Heart left ventricle (tissue), 16 donors: ENCODE results near the gene NFATC1. TPM values are rescaled to one million over a fixed set of nuclear protein-coding genes. Genes with fewer than 3 reads are reported as not detected.
A peak's percentile ranks its signal among the peaks of the same experiment; 100 is the strongest.

ENCODE experiments used
- ATAC-seq, 4 donors: fragments of 200-7000 bp; cut with Tn5 transposase; one replicate each; pipeline ENCODE4 v1.9.1; 2020 to 2022; ENCODE audit warnings: moderate library complexity in 4 of 4, mild to moderate bottlenecking in 3 of 4, moderate number of reproducible peaks in 1 of 4
- DNase-seq, 5 donors: peaks; one replicate each; pipeline ENCODE4 v3.0.0-alpha.2; 2020
- H3K27ac ChIP-seq, 12 donors: fragments of 200-600 bp; sonication (generic) in 4 of 12; one replicate each; pipeline versions ENCODE4 v1.5.0 to v1.8.0; 2016 to 2022; ENCODE audit warnings: mild to moderate bottlenecking in 2 of 12
- H3K27me3 ChIP-seq, 9 donors: fragments of 200-600 bp; sonication (generic) in 2 of 9; one replicate each; pipeline versions ENCODE4 v1.5.1 to v1.8.0; 2016 to 2022; ENCODE audit warnings: mild to moderate bottlenecking in 3 of 9
- H3K36me3 ChIP-seq, 9 donors: fragments of 200-600 bp; sonication (generic) in 2 of 9; one replicate each; pipeline versions ENCODE4 v1.5.0 to v1.8.0; 2018 to 2022; ENCODE audit warnings: mild to moderate bottlenecking in 2 of 9
- H3K4me1 ChIP-seq, 12 donors: fragments of 200-600 bp; sonication (generic) in 4 of 12; one replicate each; pipeline versions ENCODE4 v1.5.0 to v1.8.0; 2016 to 2022; ENCODE audit warnings: mild to moderate bottlenecking in 3 of 12
- H3K4me3 ChIP-seq, 12 donors: fragments of 200-600 bp; sonication (generic) in 4 of 12; one replicate each; pipeline versions ENCODE4 v1.5.0 to v1.8.0; 2017 to 2022; ENCODE audit warnings: mild to moderate bottlenecking in 9 of 12, moderate library complexity in 4 of 12
- H3K9me3 ChIP-seq, 12 donors: fragments of 200-600 bp; sonication (generic) in 4 of 12; one replicate each; pipeline versions ENCODE4 v1.5.0 to v1.8.0; 2016 to 2022; ENCODE audit warnings: mild to moderate bottlenecking in 1 of 12
- POLR2A ChIP-seq, 2 donors: fragments of 450-650 bp; IDR thresholded peaks; one replicate each; pipeline ENCODE4 v1.6.1; 2017; ENCODE audit warnings: antibody characterized with exemption in 2 of 2, mild to moderate bottlenecking in 2 of 2, moderate library complexity in 2 of 2
- WGBS, 4 donors: extraction: QIAGEN DNeasy Blood & Tissue Kit in 2 of 4; methylation state at CpG; one replicate each; pipeline versions ENCODE4 v1.1.5 to v1.1.7; 2013 to 2018; 5-methylcytosine and 5-hydroxymethylcytosine counted together
- intact Hi-C, 10 donors: fragments of 100-400 bp; cut with DNase I; formaldehyde crosslinking; loops; one replicate each; pipeline versions ENCODE4 v1.11.1 to v1.14.2; 2022
- polyA plus RNA-seq, 2 donors: library from polyadenylated mRNA; stranded (reverse); fragments of 200-250 nt; gene quantifications; one replicate each; pipeline ENCODE4 v1.2.3, GENCODE V29; 2013
- total RNA-seq, 9 donors: library from RNA; depleted of rRNA in 2 of 9; stranded (reverse); fragments of >200 nt in 2 of 9; fragmentation: NEBNext Ultra II Directional in 3 of 9; extraction: Animal tissue kit (Norgen Biotek cat#: 25700) in 3 of 9; gene quantifications; one replicate each; pipeline versions ENCODE4 v1.1.0 to v1.2.4, GENCODE V29; 2016 to 2023
- TF ChIP-seq, protein P1 (sequence below), 12 donors: fragments of 200-600 bp; sonication (generic) in 4 of 12; IDR thresholded peaks; one replicate each; pipeline versions ENCODE4 v1.5.0 to v1.8.0; 2018 to 2022; ENCODE audit warnings: antibody characterized with exemption in 12 of 12, mild to moderate bottlenecking in 5 of 12
- donor health status: ischemic (EF 13 %, LVEDD 7.1; RV severe dilation, severe dysfunction).
- donor health status: healthy with polysubstance abuse.
- donor health status: DM: no; HTN: yes; CAD: no.
- donor health status: DM: no; HTN: no; CAD: no.
- donor health status: ischemic (EF 25% LVEDD 6.9; RV normal size, moderate dysfunction).
- donor health status: ischemic (EF 25% LVEDD 5.7; RV mildly dilated, moderate dysfunction).
- donor health status: healthy.
- donor health status: DM: yes; HTN: yes; CAD: no.
- donor health status: ischemic (EF 35%, LVEDD 5.7; RV mildly dilated, moderate dysfunction).
- donor health status: nonischemic (EF 11% LVEDD 7.7; RV severe dilation, severe dysfunction).
- donor health status: DM: yes; HTN: yes; CAD: no.
- donor health status: PGD.
- donor health status: ischemic (EF 29% LVEDD 5.4; RV normal size, mild dysfunction).
- donor health status: nonischemic (EF 23%, LVEDD 6.1; RV moderate dilation, normal function).

The NFATC1 gene
- total and polyA plus RNA-seq, 11 donors: 6.5 to 26.7 (median 15.3) TPM

GRCh38 chr18:79568543-79569205 is 172.9 kb downstream of the NFATC1 start:
- WGBS, 4 donors: 86 to 91% (median 87%) methylated on average over 13 of the region's 13 CpGs
- DNase-seq (peak in 3 of 5 donors; percentile 3 to 24 (median 13)), ATAC-seq (no peak)
- Histone ChIP-seq H3K9me3 (peaks cover 0 to 19% (median 13%) of the 10 kb centered on the region in 12 donors), H3K4me1 (peaks cover 0 to 30% (median 11%) of the 10 kb centered on the region in 12 donors), H3K36me3 (no peaks in the 10 kb centered on the region), H3K27me3 (no peaks in the 10 kb centered on the region), H3K4me3 (no peak overlapping the region), H3K27ac (peak overlapping the region in 2 of 12 donors; percentile 66 to 85)
- intact Hi-C loops: no loop called here
- no peak for TF ChIP-seq POLR2A (IDR thresholded peaks at IDR 0.05)
- TF ChIP-seq, protein P1, sequence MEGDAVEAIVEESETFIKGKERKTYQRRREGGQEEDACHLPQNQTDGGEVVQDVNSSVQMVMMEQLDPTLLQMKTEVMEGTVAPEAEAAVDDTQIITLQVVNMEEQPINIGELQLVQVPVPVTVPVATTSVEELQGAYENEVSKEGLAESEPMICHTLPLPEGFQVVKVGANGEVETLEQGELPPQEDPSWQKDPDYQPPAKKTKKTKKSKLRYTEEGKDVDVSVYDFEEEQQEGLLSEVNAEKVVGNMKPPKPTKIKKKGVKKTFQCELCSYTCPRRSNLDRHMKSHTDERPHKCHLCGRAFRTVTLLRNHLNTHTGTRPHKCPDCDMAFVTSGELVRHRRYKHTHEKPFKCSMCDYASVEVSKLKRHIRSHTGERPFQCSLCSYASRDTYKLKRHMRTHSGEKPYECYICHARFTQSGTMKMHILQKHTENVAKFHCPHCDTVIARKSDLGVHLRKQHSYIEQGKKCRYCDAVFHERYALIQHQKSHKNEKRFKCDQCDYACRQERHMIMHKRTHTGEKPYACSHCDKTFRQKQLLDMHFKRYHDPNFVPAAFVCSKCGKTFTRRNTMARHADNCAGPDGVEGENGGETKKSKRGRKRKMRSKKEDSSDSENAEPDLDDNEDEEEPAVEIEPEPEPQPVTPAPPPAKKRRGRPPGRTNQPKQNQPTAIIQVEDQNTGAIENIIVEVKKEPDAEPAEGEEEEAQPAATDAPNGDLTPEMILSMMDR (IDR thresholded peaks at IDR 0.05): no peak

DNA sequence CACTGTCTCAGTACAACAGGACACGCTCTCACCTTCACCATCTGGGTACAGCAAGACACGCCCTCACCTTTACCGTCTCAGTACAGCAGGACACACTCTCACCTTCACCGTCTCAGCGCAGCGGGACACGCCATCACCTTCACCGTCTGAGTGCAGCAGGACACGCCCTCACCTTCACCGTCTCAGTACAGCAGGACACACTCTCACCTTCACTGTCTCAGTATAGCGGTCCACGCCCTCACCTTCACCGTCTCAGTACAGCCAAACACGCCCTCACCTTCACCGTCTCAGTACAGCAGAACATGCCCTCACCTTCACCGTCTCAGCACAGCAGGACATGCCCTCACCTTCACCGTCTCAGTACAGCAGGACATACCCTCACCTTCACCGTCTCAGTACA is 174.0 kb downstream of the NFATC1 start:
- TF ChIP-seq, protein P1 (IDR thresholded peaks at IDR 0.05): no peak
- TF ChIP-seq POLR2A (IDR thresholded peaks at IDR 0.05): no peak
- no peak for ATAC-seq
- H3K27me3 ChIP-seq: no peaks in the 10 kb centered on the region
- H3K9me3 ChIP-seq: peaks cover 0 to 25% (median 18%) of the 10 kb centered on the region in 12 donors
- H3K4me1 ChIP-seq: peaks cover 0 to 29% (median 11%) of the 10 kb centered on the region in 12 donors
- no peak overlapping the region for H3K4me3 ChIP-seq
- no peaks in the 10 kb centered on the region for H3K36me3 ChIP-seq
- no peak overlapping the region for H3K27ac ChIP-seq
- intact Hi-C loops: no loop called here
- 90 to 98% (median 93%) methylated on average over 18 of the region's 18 CpGs for whole genome bisulfite sequencing, 4 donors
- DNase-seq: peak in 3 of 5 donors; percentile 2 to 21 (median 16)

GRCh38 chr18:79570266-79571201 is 174.8 kb downstream of the NFATC1 start:
- intact Hi-C loops: no loop called here
- no peak for ATAC-seq
- peak in 4 of 5 donors; percentile 3 to 44 (median 11) for DNase-seq

More at GRCh38 chr18:79570266-79571201, 174.8 kb downstream of the NFATC1 start:
- peaks cover 0 to 25% (median 18%) of the 10 kb centered on the region in 12 donors for H3K9me3 ChIP-seq
- no peaks in the 10 kb centered on the region for H3K27me3 ChIP-seq
- H3K27ac ChIP-seq: no peak overlapping the region
- no peaks in the 10 kb centered on the region for H3K36me3 ChIP-seq
- 75 to 80% (median 77%) methylated on average over 25 to 26 of the region's 26 CpGs for WGBS, 4 donors
- no peak overlapping the region for H3K4me3 ChIP-seq
- H3K4me1 ChIP-seq: peaks cover 0 to 26% (median 10%) of the 10 kb centered on the region in 12 donors
- TF ChIP-seq, protein P1 (IDR thresholded peaks at IDR 0.05): no peak
- no peak for TF ChIP-seq POLR2A (IDR thresholded peaks at IDR 0.05)
